Astrocyte of the spinal cord (primary cell): ENCODE data around the gene MSI2.

Experiments
- DNase-seq: peaks from one replicate; pipeline ENCODE4 v3.0.0; 2011; ENCODE audit warnings: low read depth, low spot score
- H3K4me3 ChIP-seq: 2 replicates; pipeline ENCODE4 v1.5.1; 2011; ENCODE audit warnings: low read depth, mild to moderate bottlenecking, low read length, moderate library complexity
- in situ Hi-C: cut with HindIII; loops from 2 replicates; pipeline ENCODE4 v1.10.0; 2017; ENCODE audit warnings: low sequenced_read_pairs
- TF ChIP-seq, protein P1 (sequence below): IDR thresholded peaks from 2 replicates; pipeline ENCODE4 v1.5.1; 2012; ENCODE audit warnings: low read depth, mild to moderate bottlenecking, low read length, inconsistent platforms

The MSI2 gene

GRCh38 chr17:57675427-57676387 is 419.4 kb downstream of the MSI2 start:
- TF ChIP-seq, protein P1, sequence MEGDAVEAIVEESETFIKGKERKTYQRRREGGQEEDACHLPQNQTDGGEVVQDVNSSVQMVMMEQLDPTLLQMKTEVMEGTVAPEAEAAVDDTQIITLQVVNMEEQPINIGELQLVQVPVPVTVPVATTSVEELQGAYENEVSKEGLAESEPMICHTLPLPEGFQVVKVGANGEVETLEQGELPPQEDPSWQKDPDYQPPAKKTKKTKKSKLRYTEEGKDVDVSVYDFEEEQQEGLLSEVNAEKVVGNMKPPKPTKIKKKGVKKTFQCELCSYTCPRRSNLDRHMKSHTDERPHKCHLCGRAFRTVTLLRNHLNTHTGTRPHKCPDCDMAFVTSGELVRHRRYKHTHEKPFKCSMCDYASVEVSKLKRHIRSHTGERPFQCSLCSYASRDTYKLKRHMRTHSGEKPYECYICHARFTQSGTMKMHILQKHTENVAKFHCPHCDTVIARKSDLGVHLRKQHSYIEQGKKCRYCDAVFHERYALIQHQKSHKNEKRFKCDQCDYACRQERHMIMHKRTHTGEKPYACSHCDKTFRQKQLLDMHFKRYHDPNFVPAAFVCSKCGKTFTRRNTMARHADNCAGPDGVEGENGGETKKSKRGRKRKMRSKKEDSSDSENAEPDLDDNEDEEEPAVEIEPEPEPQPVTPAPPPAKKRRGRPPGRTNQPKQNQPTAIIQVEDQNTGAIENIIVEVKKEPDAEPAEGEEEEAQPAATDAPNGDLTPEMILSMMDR: no peak
- in situ Hi-C loops: no loop called here
- H3K4me3 ChIP-seq: no peak overlapping the region

GRCh38 chr17:57676543-57676942 is 420.2 kb downstream of the MSI2 start:
- H3K4me3 ChIP-seq: no peak overlapping the region
- in situ Hi-C loops: no loop called here
- DNase-seq: no peak
- TF ChIP-seq, protein P1: no peak

More at GRCh38 chr17:57675427-57676387, 419.4 kb downstream of the MSI2 start:
- no peak for DNase-seq

DNA sequence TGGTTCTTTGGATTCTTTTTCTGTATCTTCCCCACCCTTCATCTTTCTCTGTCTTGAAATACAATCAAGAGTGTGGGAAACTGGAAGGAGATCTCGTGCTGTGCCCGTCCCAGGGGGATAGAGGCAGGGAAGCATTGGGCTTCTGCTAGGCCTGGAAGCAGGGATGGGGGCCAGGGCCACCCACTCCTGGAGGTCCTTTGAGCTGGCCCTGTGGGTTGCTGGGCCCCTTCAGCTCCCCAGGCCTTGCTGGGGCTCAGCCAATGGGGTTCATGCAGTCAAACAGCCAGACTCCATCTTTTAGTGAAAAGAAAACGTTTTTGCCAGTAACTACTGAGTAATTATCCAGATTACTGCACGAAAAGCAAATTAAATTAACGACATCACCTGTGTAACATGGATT is 421.0 kb downstream of the MSI2 start:
- no peak overlapping the region for H3K4me3 ChIP-seq
- in situ Hi-C loops: no loop called here
- DNase-seq: no peak
- TF ChIP-seq, protein P1: no peak

DNA sequence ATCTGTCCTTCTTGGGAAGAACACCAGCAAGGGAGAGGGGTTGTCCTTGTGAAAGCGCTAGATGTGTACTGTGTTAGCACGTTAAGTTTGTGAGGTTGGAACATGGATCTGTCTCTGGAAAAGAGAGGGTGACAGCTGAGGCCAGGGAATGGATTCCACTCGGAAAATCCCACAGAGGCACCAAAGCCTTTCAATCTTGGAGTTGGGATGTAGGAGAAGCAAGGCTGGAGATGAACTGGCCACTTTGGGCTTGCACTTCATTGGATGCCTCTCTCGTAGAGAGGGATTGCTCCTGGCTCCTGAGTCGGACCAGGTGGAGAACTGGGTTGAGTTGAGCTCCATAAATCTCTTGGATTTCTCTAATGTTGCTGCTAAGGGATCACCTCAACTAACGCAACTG is 421.5 kb downstream of the MSI2 start:
- no peak overlapping the region for H3K4me3 ChIP-seq
- TF ChIP-seq, protein P1: no peak
- DNase-seq: no peak
- in situ Hi-C loops: no loop called here

DNA sequence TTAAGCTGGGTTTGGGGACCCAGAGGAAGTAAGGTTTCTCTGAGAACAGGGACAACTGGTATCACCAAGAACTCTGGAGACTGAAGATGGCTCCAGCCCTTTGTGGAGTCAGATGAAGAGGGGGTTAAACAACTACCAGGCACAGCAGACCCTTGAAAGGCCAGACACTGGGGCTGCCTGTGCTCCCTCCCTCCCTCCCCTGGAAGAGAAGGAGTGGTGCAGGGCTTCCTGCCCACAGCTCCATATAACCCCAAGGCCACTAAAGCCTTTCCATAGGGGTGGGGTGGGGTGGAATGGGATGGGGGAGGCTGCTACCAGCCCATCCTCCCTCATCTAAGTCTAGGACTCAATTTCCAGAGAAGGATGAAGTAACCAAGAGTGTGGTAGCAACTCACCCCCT is 422.1 kb downstream of the MSI2 start:
- in situ Hi-C loops: no loop called here
- H3K4me3 ChIP-seq: no peak overlapping the region
- TF ChIP-seq, protein P1: no peak
- no peak for DNase-seq

DNA sequence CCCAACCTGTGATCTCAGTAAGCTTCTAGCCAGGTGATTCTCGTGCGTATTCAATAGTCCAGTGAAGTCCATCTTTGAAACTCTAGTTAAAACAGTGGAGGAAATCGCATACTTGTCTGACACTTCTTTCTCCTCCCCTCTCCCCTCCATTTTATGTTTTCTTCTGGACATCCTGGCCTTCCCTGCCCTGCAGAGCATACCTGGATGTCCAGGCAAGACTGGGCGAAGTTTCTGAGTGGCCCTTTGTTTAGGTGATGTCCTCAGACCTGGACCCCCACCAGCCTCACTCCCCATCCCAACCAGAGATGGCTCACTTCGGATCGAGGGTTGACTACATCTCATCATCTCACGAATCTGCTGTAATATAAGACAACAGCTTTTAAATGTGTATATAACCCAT is 423.0 kb downstream of the MSI2 start:
- H3K4me3 ChIP-seq: no peak overlapping the region
- TF ChIP-seq, protein P1: no peak
- DNase-seq: no peak
- in situ Hi-C loops: no loop called here
